Smooth muscle cell (in vitro differentiated cells): Measurements from ENCODE around the gene ASH1L. TPM values are rescaled to one million over a fixed set of nuclear protein-coding genes. Genes with fewer than 3 reads are reported as not detected.
"Not testable (repeated sequence)": the region's sequence is repeated elsewhere in the genome, so short reads cannot be mapped to it uniquely, and the experiment has no call there.

ENCODE experiments used
- DNase-seq: peaks from one replicate; lab custom pipeline; 2025; ENCODE audit not compliant: unreplicated experiment; lab: John Stamatoyannopoulos, UW
- H2AFZ ChIP-seq: fragments of 200-600 bp; sonication (generic); 2 replicates; pipeline ENCODE4 v1.6.0; 2016; ENCODE audit warnings: antibody characterized with exemption, low read depth, mild to moderate bottlenecking
- H3F3A ChIP-seq: fragments of 200-600 bp; sonication (generic); 2 replicates; pipeline ENCODE4 v1.6.0; 2017; ENCODE audit warnings: antibody characterized with exemption, low read depth
- H3K27ac ChIP-seq: fragments of 200-600 bp; sonication (generic); 2 replicates; pipeline ENCODE4 v1.5.1; 2016; ENCODE audit warnings: low read depth, mild to moderate bottlenecking
- H3K27me3 ChIP-seq: fragments of 200-600 bp; sonication (generic); 2 replicates; pipeline ENCODE4 v1.6.1; 2016; ENCODE audit warnings: low read depth, mild to moderate bottlenecking
- H3K36me3 ChIP-seq: fragments of 200-600 bp; sonication (generic); 2 replicates; pipeline ENCODE4 v1.5.1; 2016; ENCODE audit warnings: low read depth
- H3K4me1 ChIP-seq: fragments of 200-600 bp; sonication (generic); 2 replicates; pipeline ENCODE4 v1.5.1; 2016; ENCODE audit warnings: low read depth
- H3K4me2 ChIP-seq: fragments of 200-600 bp; sonication (generic); 2 replicates; pipeline ENCODE4 v1.6.0; 2016; ENCODE audit warnings: mild to moderate bottlenecking
- H3K4me3 ChIP-seq: fragments of 200-600 bp; sonication (generic); 2 replicates; pipeline ENCODE4 v1.5.1; 2016; ENCODE audit warnings: mild to moderate bottlenecking
- H3K79me2 ChIP-seq: fragments of 200-600 bp; sonication (generic); 2 replicates; pipeline ENCODE4 v1.6.0; 2016; ENCODE audit warnings: low read depth, mild to moderate bottlenecking
- H3K9ac ChIP-seq: fragments of 200-600 bp; sonication (generic); 2 replicates; pipeline ENCODE4 v1.6.0; 2016; ENCODE audit warnings: low read depth
- H3K9me3 ChIP-seq: fragments of 200-600 bp; sonication (generic); replicated peaks from 2 replicates; pipeline ENCODE4 v1.5.1; 2016; ENCODE audit warnings: low read depth
- H4K20me1 ChIP-seq: fragments of 200-600 bp; sonication (generic); 2 replicates; pipeline ENCODE4 v1.6.0; 2016; ENCODE audit warnings: low read depth
- WGBS: methylation state at CpG from one replicate; pipeline ENCODE4 v1.1.7; 2016; ENCODE audit warnings: low lambda C conversion rate; 5-methylcytosine and 5-hydroxymethylcytosine counted together
- polyA plus RNA-seq: library from polyadenylated mRNA; unstranded; fragments of >200 nt; fragmentation: Nextera tagmentation; extraction: Ambion mirVana; gene quantifications from 2 replicates; pipeline ENCODE4 v1.2.1, GENCODE V29; 2016
- total RNA-seq: library from RNA; depleted of rRNA; stranded (reverse); fragments of >200 nt; gene quantifications from 2 replicates; pipeline ENCODE4 v1.2.3, GENCODE V29; 2014
- TF ChIP-seq, protein P1 (sequence below): fragments of 200-600 bp; sonication (generic); IDR thresholded peaks from 2 replicates; pipeline ENCODE4 v1.5.1; 2017; ENCODE audit warnings: borderline replicate concordance, mild to moderate bottlenecking, antibody characterized with exemption; ENCODE audit not compliant: insufficient read depth, poor library complexity, severe bottlenecking

ASH1L gene
- total and polyA plus RNA-seq, 2 experiments from 2014 or later = 9.2 to 38.7 TPM

DNA sequence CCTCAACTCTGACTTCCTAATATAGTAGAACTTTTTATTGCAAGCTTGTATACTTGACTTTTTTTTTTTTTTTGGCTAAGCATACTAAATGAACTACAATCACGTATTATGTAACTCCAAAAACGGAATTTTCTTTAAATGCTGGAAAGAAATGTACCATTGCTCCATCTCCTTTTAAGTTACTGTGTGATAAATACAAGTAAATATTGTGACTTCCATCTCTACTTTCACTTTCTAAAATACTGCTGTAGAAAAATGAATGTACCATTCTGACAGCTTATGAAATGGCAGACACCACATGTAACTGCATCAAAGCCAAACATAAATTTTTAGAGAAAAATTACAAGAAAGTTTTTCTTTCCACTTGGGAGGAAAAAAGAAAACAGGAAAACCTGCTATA lies 54.7 kb downstream of the ASH1L start:
- Histone ChIP-seq H3F3A (no peaks in the 10 kb centered on the region), H3K27me3 (no peaks in the 10 kb centered on the region), H3K9me3 (no peaks in the 10 kb centered on the region), H2AFZ (no peak overlapping the region), H3K27ac (no peak overlapping the region), H3K4me3 (no peak overlapping the region), H3K36me3 (no peaks in the 10 kb centered on the region), H3K9ac (no peak overlapping the region), H3K79me2 (peaks cover 96% of the 10 kb centered on the region), H3K4me2 (no peak overlapping the region), H3K4me1 (no peaks in the 10 kb centered on the region), H4K20me1 (peaks cover 98% of the 10 kb centered on the region)
- 95% methylated on average over 2 of the region's 2 CpGs for WGBS
- TF ChIP-seq, protein P1, sequence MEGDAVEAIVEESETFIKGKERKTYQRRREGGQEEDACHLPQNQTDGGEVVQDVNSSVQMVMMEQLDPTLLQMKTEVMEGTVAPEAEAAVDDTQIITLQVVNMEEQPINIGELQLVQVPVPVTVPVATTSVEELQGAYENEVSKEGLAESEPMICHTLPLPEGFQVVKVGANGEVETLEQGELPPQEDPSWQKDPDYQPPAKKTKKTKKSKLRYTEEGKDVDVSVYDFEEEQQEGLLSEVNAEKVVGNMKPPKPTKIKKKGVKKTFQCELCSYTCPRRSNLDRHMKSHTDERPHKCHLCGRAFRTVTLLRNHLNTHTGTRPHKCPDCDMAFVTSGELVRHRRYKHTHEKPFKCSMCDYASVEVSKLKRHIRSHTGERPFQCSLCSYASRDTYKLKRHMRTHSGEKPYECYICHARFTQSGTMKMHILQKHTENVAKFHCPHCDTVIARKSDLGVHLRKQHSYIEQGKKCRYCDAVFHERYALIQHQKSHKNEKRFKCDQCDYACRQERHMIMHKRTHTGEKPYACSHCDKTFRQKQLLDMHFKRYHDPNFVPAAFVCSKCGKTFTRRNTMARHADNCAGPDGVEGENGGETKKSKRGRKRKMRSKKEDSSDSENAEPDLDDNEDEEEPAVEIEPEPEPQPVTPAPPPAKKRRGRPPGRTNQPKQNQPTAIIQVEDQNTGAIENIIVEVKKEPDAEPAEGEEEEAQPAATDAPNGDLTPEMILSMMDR = no peak
- DNase-seq = no peak

DNA sequence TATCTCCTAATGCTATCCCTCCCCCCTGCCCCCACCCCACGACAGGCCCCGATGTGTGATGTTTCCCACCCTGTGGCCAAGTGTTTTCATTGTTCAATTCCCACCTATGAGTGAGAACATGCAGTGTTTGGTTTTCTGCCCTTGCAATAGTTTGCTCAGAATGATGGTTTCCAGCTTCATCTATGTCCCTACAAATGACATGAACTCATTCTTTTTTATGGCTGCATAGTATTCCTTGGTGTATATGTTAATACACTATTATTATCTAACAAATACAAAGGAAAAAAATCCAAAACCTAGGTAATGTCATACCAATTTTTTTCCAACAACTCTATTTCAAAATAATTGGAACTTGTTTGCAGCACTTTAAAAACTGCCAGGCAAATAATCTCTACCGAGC lies 56.6 kb downstream of the ASH1L start:
- not testable (repeated sequence) for H3K9me3 ChIP-seq, H3K36me3 ChIP-seq, H3K4me2 ChIP-seq, H3K27ac ChIP-seq, H2AFZ ChIP-seq, H3K9ac ChIP-seq, H3K27me3 ChIP-seq, H3K4me1 ChIP-seq, H3F3A ChIP-seq, H3K4me3 ChIP-seq, DNase-seq
- WGBS = 95% methylated on average over 3 of the region's 3 CpGs
- peaks cover 94% of the 10 kb centered on the region for H3K79me2 ChIP-seq
- H4K20me1 ChIP-seq = peaks cover 98% of the 10 kb centered on the region

DNA sequence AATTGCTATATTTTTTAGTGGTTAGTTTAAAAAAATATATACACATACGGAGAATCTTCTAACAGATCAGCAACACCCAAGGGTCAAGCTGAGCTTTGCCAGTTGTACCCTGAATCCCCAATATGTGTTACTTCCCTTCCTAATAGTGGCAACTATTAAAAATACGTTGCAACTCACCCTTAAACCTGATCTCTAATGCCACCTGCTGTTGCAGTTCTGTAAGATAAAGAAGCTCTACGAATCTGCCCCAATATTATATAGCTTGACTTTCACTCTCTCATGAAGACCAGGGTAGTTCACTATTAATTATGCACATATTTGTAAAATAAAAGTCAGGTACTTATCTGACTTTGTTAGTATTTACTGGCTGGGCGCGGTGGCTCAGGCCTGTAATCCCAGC lies 58.4 kb downstream of the ASH1L start:
- no peaks in the 10 kb centered on the region for H3K36me3 ChIP-seq
- H3K4me1 ChIP-seq = no peaks in the 10 kb centered on the region
- H3K27ac ChIP-seq = no peak overlapping the region
- H3K79me2 ChIP-seq = peaks cover 87% of the 10 kb centered on the region
- 79% methylated on average over 5 of the region's 5 CpGs for WGBS
- no peak overlapping the region for H2AFZ ChIP-seq
- peaks cover 98% of the 10 kb centered on the region for H4K20me1 ChIP-seq
- no peaks in the 10 kb centered on the region for H3K27me3 ChIP-seq
- H3K4me2 ChIP-seq = no peak overlapping the region
- no peak overlapping the region for H3K9ac ChIP-seq
- no peaks in the 10 kb centered on the region for H3K9me3 ChIP-seq
- TF ChIP-seq, protein P1 = peak; percentile 25
- no peak for DNase-seq
- H3K4me3 ChIP-seq = no peak overlapping the region
- no peaks in the 10 kb centered on the region for H3F3A ChIP-seq

DNA sequence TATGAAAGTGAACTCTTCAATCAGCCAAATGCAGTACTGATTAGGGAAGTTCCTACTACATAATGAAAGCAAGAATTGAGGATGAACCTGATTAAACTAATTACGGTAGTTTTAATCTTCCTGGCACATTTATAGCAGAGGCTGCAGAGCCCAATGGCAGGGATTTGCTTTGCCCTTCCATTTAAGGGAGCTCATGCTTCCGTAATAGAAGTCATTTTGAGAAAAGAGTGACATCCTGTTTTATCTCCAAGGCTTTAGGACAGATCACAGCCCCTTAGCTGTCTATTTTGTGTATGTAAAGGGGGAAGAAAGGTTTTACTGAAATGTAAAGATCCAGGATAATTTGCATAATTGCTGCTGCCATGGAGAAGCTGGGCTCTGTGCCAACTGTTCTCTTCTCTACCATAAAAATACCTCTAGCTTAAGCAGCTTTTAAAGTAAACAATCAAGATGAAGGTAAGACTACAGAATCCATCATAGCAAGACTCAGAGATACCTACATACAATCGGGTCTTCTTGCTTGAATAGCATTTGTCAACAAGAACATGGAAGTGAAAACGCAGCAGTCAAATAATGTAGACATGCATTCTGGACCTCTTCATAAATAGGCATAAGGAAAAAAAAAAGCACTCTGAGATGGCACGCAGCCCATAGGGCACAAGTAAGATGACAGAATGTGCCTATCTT lies 62.5 kb downstream of the ASH1L start:
- 55% methylated on average over 5 of the region's 5 CpGs for WGBS
- Histone ChIP-seq H3K27ac (no peak overlapping the region), H3F3A (no peaks in the 10 kb centered on the region), H4K20me1 (peaks cover 96% of the 10 kb centered on the region), H3K9me3 (no peaks in the 10 kb centered on the region), H3K4me2 (peak overlapping the region; percentile 27), H3K79me2 (peaks cover 88% of the 10 kb centered on the region), H3K4me3 (no peak overlapping the region), H3K27me3 (no peaks in the 10 kb centered on the region), H3K36me3 (no peaks in the 10 kb centered on the region), H3K9ac (no peak overlapping the region), H2AFZ (no peak overlapping the region), H3K4me1 (no peaks in the 10 kb centered on the region)
- DNase-seq = no peak
- TF ChIP-seq, protein P1 = no peak
